T-cell (primary cell): ENCODE measurements around the gene SPATA46. TPM values are rescaled to one million over a fixed set of nuclear protein-coding genes. Genes with fewer than 3 reads are reported as not detected.

Experiments
- ATAC-seq, 4 experiments: fragments of 200-7000 bp in 3 of 4; fragments of 150-1000 bp in 1 of 4; cut with Tn5 transposase; replicated peaks in 1 of 4; 1 replicate in 3 of 4; 2 replicates in 1 of 4; pipeline ENCODE4 v1.10.0; 2021; ENCODE audit warnings: moderate library complexity in 3 of 4, mild to moderate bottlenecking in 2 of 4, moderate number of reproducible peaks in 1 of 4
- CTCF ChIA-PET, 2 donors: fragments of 300-600 bp; sonication (Branson Sonifier 250); formaldehyde crosslinking; loops; one replicate each; lab custom pipeline; 2022; ENCODE audit warnings: antibody characterized with exemption in 2 of 2; lab: Charles Lee
- POLR2A ChIA-PET, 2 donors: fragments of 300-600 bp; sonication (Branson Sonifier 250); formaldehyde crosslinking; loops; one replicate each; lab custom pipeline; 2022; ENCODE audit warnings: antibody characterized with exemption in 2 of 2; lab: Charles Lee
- DNase-seq, 35 experiments: peaks; one replicate each; pipeline versions ENCODE4 v3.0.0 to v3.0.0-alpha.2; 2013 to 2023
- H3K27ac ChIP-seq: one replicate; pipeline ENCODE4 v1.5.1; 2013; ENCODE audit warnings: low read length
- H3K27me3 ChIP-seq, 2 experiments: replicated peaks in 1 of 2; 1 replicate in 1 of 2; 2 replicates in 1 of 2; pipeline versions ENCODE4 v1.6.1 to v1.7.0; 2013; ENCODE audit warnings: low read length in 1 of 2, mixed read lengths in 1 of 2; ENCODE audit not compliant: control insufficient read depth in 2 of 2, insufficient read depth in 2 of 2; ENCODE audit errors: extremely low read depth in 1 of 2
- H3K36me3 ChIP-seq, 2 donors: 1 replicate in 1 of 2; 2 replicates in 1 of 2; pipeline versions ENCODE4 v1.6.1 to v1.7.0; 2013; ENCODE audit warnings: low read length in 1 of 2; ENCODE audit not compliant: control insufficient read depth in 2 of 2, insufficient read depth in 1 of 2; ENCODE audit errors: extremely low read depth in 1 of 2
- H3K4me1 ChIP-seq, 2 experiments: 1 replicate in 1 of 2; 2 replicates in 1 of 2; pipeline versions ENCODE4 v1.6.1 to v1.7.0; 2013; ENCODE audit warnings: low read length in 2 of 2, mixed read lengths in 1 of 2; ENCODE audit not compliant: insufficient read depth in 2 of 2, control insufficient read depth in 1 of 2; ENCODE audit errors: extremely low read depth in 1 of 2
- H3K4me3 ChIP-seq, 2 donors: 1 replicate in 1 of 2; 2 replicates in 1 of 2; pipeline versions ENCODE4 v1.5.1 to v1.7.0; 2013; ENCODE audit warnings: mild to moderate bottlenecking in 2 of 2, low read length in 1 of 2, moderate library complexity in 1 of 2; ENCODE audit not compliant: control insufficient read depth in 1 of 2; ENCODE audit errors: extremely low read depth in 1 of 2
- H3K9me3 ChIP-seq: 2 replicates; pipeline ENCODE4 v1.7.0; 2013
- H3K27ac Mint-ChIP-seq, 2 donors: one replicate each; pipeline ENCODE4 v1.8.0; 2020 to 2021; ENCODE audit warnings: mild to moderate bottlenecking in 2 of 2, mixed read lengths in 2 of 2
- H3K27me3 Mint-ChIP-seq, 2 donors: one replicate each; pipeline ENCODE4 v1.8.0; 2021 to 2022; ENCODE audit warnings: mixed read lengths in 2 of 2
- H3K36me3 Mint-ChIP-seq: one replicate; pipeline ENCODE4 v1.8.0; 2021; ENCODE audit warnings: mixed read lengths
- H3K4me1 Mint-ChIP-seq, 3 donors: one replicate each; pipeline ENCODE4 v1.8.0; 2020 to 2022; ENCODE audit warnings: mixed read lengths in 3 of 3, mild to moderate bottlenecking in 1 of 3
- H3K4me3 Mint-ChIP-seq, 3 donors: one replicate each; pipeline ENCODE4 v1.8.0; 2020 to 2022; ENCODE audit warnings: mild to moderate bottlenecking in 3 of 3, mixed read lengths in 3 of 3, moderate library complexity in 3 of 3
- H3K9me3 Mint-ChIP-seq, 3 donors: one replicate each; pipeline ENCODE4 v1.8.0; 2020 to 2022; ENCODE audit warnings: mixed read lengths in 3 of 3
- WGBS: methylation state at CpG from one replicate; pipeline ENCODE4 v1.1.5; 2013; ENCODE audit warnings: missing lambda C conversion rate; ENCODE audit not compliant: insufficient coverage; 5-methylcytosine and 5-hydroxymethylcytosine counted together
- total RNA-seq, 35 experiments: library from RNA in 6 of 35; stranded (reverse) in 6 of 35; fragments of 120-200 nt in 1 of 35; gene quantifications; one replicate each; pipeline versions ENCODE4 v1.2.1 to v1.2.4 and lab custom pipeline; 2013 to 2026

The SPATA46 gene
- total RNA-seq, 5 donors from 2014 or later (not counting 1 experiment from before 2014, with no cell fraction given), result not detected

- no peaks in the 10 kb centered on the region for H3K36me3 Mint-ChIP-seq
- Histone ChIP-seq H3K4me3 (no peak overlapping the region), H3K9me3 (no peaks in the 10 kb centered on the region), H3K27me3 (peaks cover 0 to 18% of the 10 kb centered on the region in 2 experiments), H3K27ac (no peak overlapping the region), H3K36me3 (no peaks in the 10 kb centered on the region), H3K4me1 (no peaks in the 10 kb centered on the region)
- no CpG with 5 or more reads among the region's 6 CpGs for WGBS
- CTCF ChIA-PET, result no interaction called here
- DNase-seq (no peak), ATAC-seq (no peak)
- POLR2A ChIA-PET, result no interaction called here
- no peak overlapping the region for H3K27ac Mint-ChIP-seq
- no peak overlapping the region for H3K4me3 Mint-ChIP-seq
- H3K4me1 Mint-ChIP-seq, result no peaks in the 10 kb centered on the region
- H3K9me3 Mint-ChIP-seq, result no peaks in the 10 kb centered on the region
- H3K27me3 Mint-ChIP-seq, result no peaks in the 10 kb centered on the region
These were observed 5.0 kb downstream of the SPATA46 start for GRCh38 chr1:162371611-162372010.

GRCh38 chr1:162370721-162371120 is 5.9 kb downstream of the SPATA46 start:
- no peak for ATAC-seq
- H3K36me3 ChIP-seq, result no peaks in the 10 kb centered on the region
- CTCF ChIA-PET, result no interaction called here

DNA sequence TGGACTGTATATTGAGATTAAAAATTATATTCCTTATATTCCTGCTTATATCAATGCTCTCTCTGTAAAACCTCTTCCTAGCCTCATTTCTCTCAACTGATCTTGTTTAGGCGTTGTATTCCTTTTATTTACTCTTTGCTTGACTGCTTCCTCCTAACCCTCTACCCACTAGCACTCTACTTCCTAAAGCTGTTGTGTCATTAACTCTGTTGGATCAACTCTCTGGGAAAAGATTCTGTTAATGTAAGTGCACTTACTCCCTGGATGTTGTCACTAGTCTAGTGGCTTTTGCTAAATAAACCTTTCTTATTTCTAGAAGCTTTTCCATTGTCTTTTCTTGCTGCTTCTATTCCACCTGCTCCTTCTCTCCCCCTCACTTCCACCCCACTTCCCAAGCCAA is 6.5 kb downstream of the SPATA46 start:
- Histone ChIP-seq H3K36me3 (no peaks in the 10 kb centered on the region), H3K27ac (no peak overlapping the region), H3K4me1 (no peaks in the 10 kb centered on the region), H3K4me3 (no peak overlapping the region), H3K27me3 (peaks cover 0 to 18% of the 10 kb centered on the region in 2 experiments), H3K9me3 (no peaks in the 10 kb centered on the region)
- ATAC-seq (no peak), DNase-seq (no peak)
- Mint-ChIP-seq H3K9me3 (no peaks in the 10 kb centered on the region), H3K36me3 (no peaks in the 10 kb centered on the region), H3K4me3 (no peak overlapping the region), H3K27ac (no peak overlapping the region), H3K27me3 (peaks cover 0 to 4% of the 10 kb centered on the region in 2 donors), H3K4me1 (no peaks in the 10 kb centered on the region)
- ChIA-PET CTCF (no interaction called here), POLR2A (no interaction called here)
- no CpG with 5 or more reads among the region's 1 CpG for WGBS

More at GRCh38 chr1:162370721-162371120, 5.9 kb downstream of the SPATA46 start:
- DNase-seq, result no peak
- H3K4me1 Mint-ChIP-seq, result no peaks in the 10 kb centered on the region
- no peaks in the 10 kb centered on the region for H3K36me3 Mint-ChIP-seq
- no peaks in the 10 kb centered on the region for H3K4me1 ChIP-seq
- no peak overlapping the region for H3K4me3 Mint-ChIP-seq
- H3K27ac Mint-ChIP-seq, result no peak overlapping the region
- H3K27me3 Mint-ChIP-seq, result peaks cover 0 to 4% of the 10 kb centered on the region in 2 donors
- H3K27ac ChIP-seq, result no peak overlapping the region
- POLR2A ChIA-PET, result no interaction called here
- H3K4me3 ChIP-seq, result no peak overlapping the region
- H3K9me3 ChIP-seq, result no peaks in the 10 kb centered on the region
- no peaks in the 10 kb centered on the region for H3K9me3 Mint-ChIP-seq
- peaks cover 0 to 18% of the 10 kb centered on the region in 2 experiments for H3K27me3 ChIP-seq
- no CpG with 5 or more reads among the region's 3 CpGs for WGBS

DNA sequence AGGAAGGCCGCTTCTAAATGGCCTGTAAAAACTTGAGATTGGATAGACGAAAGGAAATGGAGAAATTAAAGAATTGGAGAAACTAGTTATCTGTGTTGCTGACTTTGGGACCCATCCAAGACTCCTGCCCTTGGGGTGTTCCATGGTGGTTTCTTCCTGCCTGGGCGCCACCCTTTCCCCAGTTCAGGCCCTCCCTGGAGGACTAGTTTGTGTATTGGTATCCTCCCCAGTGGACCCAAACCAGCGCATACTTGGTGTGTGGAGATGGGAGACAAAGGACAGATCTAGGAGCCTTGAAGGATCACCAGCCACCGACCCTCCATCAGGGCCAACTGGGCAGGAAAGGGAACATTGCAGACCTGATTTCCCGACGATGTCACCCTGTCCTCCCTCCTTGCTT is 7.1 kb downstream of the SPATA46 start:
- no peaks in the 10 kb centered on the region for H3K9me3 ChIP-seq
- ATAC-seq, result no peak
- H3K27ac Mint-ChIP-seq, result no peak overlapping the region
- H3K27ac ChIP-seq, result no peak overlapping the region
- no peak overlapping the region for H3K4me3 ChIP-seq
- H3K4me1 ChIP-seq, result no peaks in the 10 kb centered on the region
- H3K4me3 Mint-ChIP-seq, result no peak overlapping the region
- H3K27me3 Mint-ChIP-seq, result peaks cover 0 to 4% of the 10 kb centered on the region in 2 donors
- CTCF ChIA-PET, result no interaction called here
- no peak for DNase-seq
- no peaks in the 10 kb centered on the region for H3K4me1 Mint-ChIP-seq
- POLR2A ChIA-PET, result no interaction called here
- 62% methylated on average over 2 of the region's 7 CpGs for WGBS
- H3K27me3 ChIP-seq, result peaks cover 0 to 22% of the 10 kb centered on the region in 2 experiments
- H3K9me3 Mint-ChIP-seq, result no peaks in the 10 kb centered on the region
- no peaks in the 10 kb centered on the region for H3K36me3 ChIP-seq
- H3K36me3 Mint-ChIP-seq, result no peaks in the 10 kb centered on the region

- Histone ChIP-seq H3K9me3 (no peaks in the 10 kb centered on the region), H3K27ac (no peak overlapping the region), H3K4me3 (no peak overlapping the region), H3K36me3 (no peaks in the 10 kb centered on the region), H3K4me1 (no peaks in the 10 kb centered on the region), H3K27me3 (peaks cover 0 to 25% of the 10 kb centered on the region in 2 experiments)
- Mint-ChIP-seq H3K4me1 (no peaks in the 10 kb centered on the region), H3K9me3 (no peaks in the 10 kb centered on the region), H3K27ac (no peak overlapping the region), H3K27me3 (peaks cover 0 to 8% of the 10 kb centered on the region in 2 donors), H3K36me3 (no peaks in the 10 kb centered on the region), H3K4me3 (no peak overlapping the region)
- POLR2A ChIA-PET, result no interaction called here
- CTCF ChIA-PET, result no interaction called here
- 80% methylated on average over 2 of the region's 4 CpGs for WGBS
- DNase-seq (no peak), ATAC-seq (no peak)
These were observed 8.2 kb downstream of the SPATA46 start for GRCh38 chr1:162368451-162368850.

GRCh38 chr1:162367772-162368171 is 8.9 kb downstream of the SPATA46 start:
- no peaks in the 10 kb centered on the region for H3K4me1 ChIP-seq
- no peak overlapping the region for H3K27ac Mint-ChIP-seq
- ATAC-seq (no peak), DNase-seq (no peak)
- no peak overlapping the region for H3K27ac ChIP-seq
- CTCF ChIA-PET, result no interaction called here
- H3K4me3 Mint-ChIP-seq, result no peak overlapping the region
- H3K4me1 Mint-ChIP-seq, result no peaks in the 10 kb centered on the region
- no peaks in the 10 kb centered on the region for H3K36me3 ChIP-seq
- H3K27me3 ChIP-seq, result peaks cover 0 to 25% of the 10 kb centered on the region in 2 experiments
- no peaks in the 10 kb centered on the region for H3K9me3 ChIP-seq
- H3K27me3 Mint-ChIP-seq, result peaks cover 0 to 9% of the 10 kb centered on the region in 2 donors
- POLR2A ChIA-PET, result no interaction called here
- H3K36me3 Mint-ChIP-seq, result no peaks in the 10 kb centered on the region
- WGBS, result 86% methylated on average over 2 of the region's 10 CpGs
- no peaks in the 10 kb centered on the region for H3K9me3 Mint-ChIP-seq
- H3K4me3 ChIP-seq, result no peak overlapping the region

GRCh38 chr1:162367073-162367472 is 9.6 kb downstream of the SPATA46 start:
- Histone ChIP-seq H3K27me3 (peaks cover 0 to 25% of the 10 kb centered on the region in 2 experiments), H3K4me1 (no peaks in the 10 kb centered on the region), H3K4me3 (no peak overlapping the region), H3K27ac (no peak overlapping the region), H3K9me3 (no peaks in the 10 kb centered on the region), H3K36me3 (no peaks in the 10 kb centered on the region)
- DNase-seq (no peak), ATAC-seq (no peak)
- no peaks in the 10 kb centered on the region for H3K4me1 Mint-ChIP-seq
- H3K27ac Mint-ChIP-seq, result no peak overlapping the region
- peaks cover 0 to 9% of the 10 kb centered on the region in 2 donors for H3K27me3 Mint-ChIP-seq
- H3K36me3 Mint-ChIP-seq, result no peaks in the 10 kb centered on the region
- ChIA-PET POLR2A (no interaction called here), CTCF (no interaction called here)
- H3K4me3 Mint-ChIP-seq, result peak overlapping the region in 1 of 3 donors; percentile 49
- H3K9me3 Mint-ChIP-seq, result no peaks in the 10 kb centered on the region
- WGBS, result 96% methylated on average over 36 of the region's 36 CpGs
